ENCODE results near the gene ZNF511.

The ZNF511 gene

GRCh38 chr10:133260895-133261725 is 47.6 kb upstream of the ZNF511 start (continued):
- TF ChIP-seq CTCF (tag by site-specific recombination; IDR thresholded peaks at IDR 0.05), result 0 out of 2 replicates have a peak, but pooled peaks have one; percentile 31
- TF ChIP-seq, protein P1, sequence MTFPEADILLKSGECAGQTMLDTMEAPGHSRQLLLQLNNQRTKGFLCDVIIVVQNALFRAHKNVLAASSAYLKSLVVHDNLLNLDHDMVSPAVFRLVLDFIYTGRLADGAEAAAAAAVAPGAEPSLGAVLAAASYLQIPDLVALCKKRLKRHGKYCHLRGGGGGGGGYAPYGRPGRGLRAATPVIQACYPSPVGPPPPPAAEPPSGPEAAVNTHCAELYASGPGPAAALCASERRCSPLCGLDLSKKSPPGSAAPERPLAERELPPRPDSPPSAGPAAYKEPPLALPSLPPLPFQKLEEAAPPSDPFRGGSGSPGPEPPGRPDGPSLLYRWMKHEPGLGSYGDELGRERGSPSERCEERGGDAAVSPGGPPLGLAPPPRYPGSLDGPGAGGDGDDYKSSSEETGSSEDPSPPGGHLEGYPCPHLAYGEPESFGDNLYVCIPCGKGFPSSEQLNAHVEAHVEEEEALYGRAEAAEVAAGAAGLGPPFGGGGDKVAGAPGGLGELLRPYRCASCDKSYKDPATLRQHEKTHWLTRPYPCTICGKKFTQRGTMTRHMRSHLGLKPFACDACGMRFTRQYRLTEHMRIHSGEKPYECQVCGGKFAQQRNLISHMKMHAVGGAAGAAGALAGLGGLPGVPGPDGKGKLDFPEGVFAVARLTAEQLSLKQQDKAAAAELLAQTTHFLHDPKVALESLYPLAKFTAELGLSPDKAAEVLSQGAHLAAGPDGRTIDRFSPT (tag by site-specific recombination; IDR thresholded peaks at IDR 0.05), result peak; percentile 93
- TF ChIP-seq ZBTB17 (tag by site-specific recombination; IDR thresholded peaks at IDR 0.05), result 0 out of 2 replicates have a peak, but pooled peaks have one; percentile 13
- TF ChIP-seq ZNF76 (tag by site-specific recombination; IDR thresholded peaks at IDR 0.05; ENCODE audit: borderline replicate concordance, low read depth), result no peak
- no peak for TF ChIP-seq ZSCAN23 (tag by site-specific recombination; IDR thresholded peaks at IDR 0.05)

- POLR2A ChIA-PET, result no interaction called here
- H3K4me1 ChIP-seq (ENCODE audit: control insufficient read depth, insufficient read depth, low read length), result peaks cover 3% of the 10 kb centered on the region
These were observed 46.9 kb upstream of the ZNF511 start for GRCh38 chr10:133261726-133262325.

More at GRCh38 chr10:133261726-133262325, 46.9 kb upstream of the ZNF511 start:
- Histone ChIP-seq H3K9me3 (ENCODE audit: control insufficient read depth, insufficient read depth, low read depth, low read length) (no peaks in the 10 kb centered on the region), H3K27ac (ENCODE audit: extremely low read depth, low read depth, low read length) (peak overlapping the region; percentile 37; the same call in 1 of the 2 replicates), H3K36me3 (ENCODE audit: control insufficient read depth in 2 of 2, insufficient read depth in 1 of 2, low read length in 2 of 2) (no peaks in the 10 kb centered on the region), H3K4me3 (ENCODE audit: low read depth, low read length) (peak overlapping the region; percentile 60)
- TF ChIP-seq ZBTB20 (tag by site-specific recombination; IDR thresholded peaks at IDR 0.05) (peak; percentile 8; the same call in 1 of the 2 replicates), SP3 (tag by site-specific recombination; IDR thresholded peaks at IDR 0.05) (peak; percentile 25; the same call in 1 of the 2 replicates), ZNF639 (tag by site-specific recombination; IDR thresholded peaks at IDR 0.05) (no peak), ZSCAN30 (tag by site-specific recombination; IDR thresholded peaks at IDR 0.05) (0 out of 2 replicates have a peak, but pooled peaks have one; percentile 56), KLF1 (tag by site-specific recombination; IDR thresholded peaks at IDR 0.05) (peak; percentile 30; the same call in 1 of the 2 replicates), ZNF645 (tag by site-specific recombination; IDR thresholded peaks at IDR 0.05) (no peak), KLF9 (tag by site-specific recombination; IDR thresholded peaks at IDR 0.05; ENCODE audit: low read depth) (peak; percentile 31; the same call in 1 of the 2 replicates), SP2 (tag by site-specific recombination; IDR thresholded peaks at IDR 0.05) (peak; percentile 36), ZBTB26 (tag by site-specific recombination; optimal IDR thresholded peaks at IDR 0.05) (peak; percentile 65), KLF10 (tag by site-specific recombination; IDR thresholded peaks at IDR 0.05) (peak; percentile 76; the same call in 1 of the 2 replicates), ZNF561 (tag by site-specific recombination; IDR thresholded peaks at IDR 0.05; ENCODE audit: borderline replicate concordance) (0 out of 2 replicates have a peak, but pooled peaks have one; percentile 61), ZNF658 (tag by site-specific recombination; IDR thresholded peaks at IDR 0.05) (no peak), KLF8 (tag by site-specific recombination; IDR thresholded peaks at IDR 0.05) (peak; percentile 41; the same call in 1 of the 2 replicates)
- CTCF ChIA-PET, result interaction anchor here (0.6 kb wide), 1 partner anchor 293 kb away, joined by 3 read pairs; no protein-coding TSS in a partner anchor

Measured in HEK293 (cell line).